ENCODE data around the gene KIF26A.

GRCh38 chr14:104096751-104097700, 41.4 kb upstream of the KIF26A start:
- TF ChIP-seq TCF12 (IDR thresholded peaks at IDR 0.05): no peak
- no peak for TF ChIP-seq TCF12 (CRISPR knock-in tag; IDR thresholded peaks at IDR 0.05)
- TF ChIP-seq JARID2 (CRISPR knock-in tag; IDR thresholded peaks at IDR 0.05; ENCODE audit: insufficient replicate concordance): no peak
- no peak for TF ChIP-seq RFX5 (IDR thresholded peaks at IDR 0.05; ENCODE audit: low read depth, low read length)
- TF ChIP-seq ZNF747 (CRISPR knock-in tag; IDR thresholded peaks at IDR 0.05; ENCODE audit: borderline replicate concordance): no peak
- no peak for TF ChIP-seq JUN (CRISPR knock-in tag; IDR thresholded peaks at IDR 0.05)
- no peak for TF ChIP-seq AGO1 (IDR thresholded peaks at IDR 0.05; ENCODE audit: low read depth, low read length, poor library complexity, severe bottlenecking)
- no peak for TF ChIP-seq TBL1XR1 (IDR thresholded peaks at IDR 0.05; ENCODE audit: borderline replicate concordance, low read length, partially characterized antibody)
- TF ChIP-seq STAT5B (CRISPR knock-in tag; IDR thresholded peaks at IDR 0.05): no peak
- TF ChIP-seq BCL6 (CRISPR knock-in tag; IDR thresholded peaks at IDR 0.05): no peak
- no peak for TF ChIP-seq JUND (CRISPR knock-in tag; IDR thresholded peaks at IDR 0.05)

Measured in HepG2 (cell line).